LoVo (cell line): ENCODE data around the gene DNAJC17.

ENCODE experiments used
- DNase-seq: peaks from one replicate; pipeline ENCODE4 v3.0.0-alpha.2; 2016; ENCODE audit warnings: low spot score

DNAJC17 gene

GRCh38 chr15:40807028-40807887, at the start of gene DNAJC17, which contains the start of gene ZFYVE19:
DNAJC17 (minus strand) TSS chr15:40807473; CDS start chr15:40807446, 27 bp downstream.
ZFYVE19 (plus strand) TSS chr15:40807089; CDS start chr15:40807590, 501 bp downstream.
- DNase-seq: peak; percentile 99

GRCh38 chr15:40856746-40857145, 49.5 kb upstream of the DNAJC17 start:
- no peak for DNase-seq

- DNase-seq: no peak
Measured at GRCh38 chr15:40855706-40856234, 48.5 kb upstream of the DNAJC17 start.

GRCh38 chr15:40854161-40854560, 46.9 kb upstream of the DNAJC17 start:
- DNase-seq: no peak

GRCh38 chr15:40853241-40853890, 46.1 kb upstream of the DNAJC17 start:
- DNase-seq: no peak

GRCh38 chr15:40852529-40852928, 45.3 kb upstream of the DNAJC17 start:
- DNase-seq: no peak

GRCh38 chr15:40850576-40851112, 43.4 kb upstream of the DNAJC17 start:
- no peak for DNase-seq

- peak; percentile 57 for DNase-seq
Measured at GRCh38 chr15:40847223-40847961, 40.1 kb upstream of the DNAJC17 start.

GRCh38 chr15:40846841-40847222, 39.6 kb upstream of the DNAJC17 start:
- no peak for DNase-seq

- DNase-seq: peak; percentile 94
Measured at GRCh38 chr15:40845511-40846284, 38.4 kb upstream of the DNAJC17 start.

- no peak for DNase-seq
Measured at GRCh38 chr15:40845036-40845435, 37.8 kb upstream of the DNAJC17 start.

- no peak for DNase-seq
Measured at GRCh38 chr15:40844696-40845030, 37.4 kb upstream of the DNAJC17 start.

- DNase-seq: peak; percentile 78
Measured at GRCh38 chr15:40843885-40844695, 36.8 kb upstream of the DNAJC17 start, which contains the start of gene SPINT1. SPINT1 (plus strand) TSS chr15:40844048; CDS start chr15:40844555, 507 bp downstream.

- no peak for DNase-seq
Measured at GRCh38 chr15:40843261-40843884, 36.1 kb upstream of the DNAJC17 start.

- no peak for DNase-seq
Measured at GRCh38 chr15:40841741-40842140, 34.5 kb upstream of the DNAJC17 start.

- DNase-seq: no peak
Measured at GRCh38 chr15:40838756-40839155, 31.5 kb upstream of the DNAJC17 start.

- DNase-seq: no peak
Measured at GRCh38 chr15:40836020-40836419, 28.7 kb upstream of the DNAJC17 start.

- DNase-seq: no peak
Measured at GRCh38 chr15:40832903-40833302, 25.6 kb upstream of the DNAJC17 start.

- no peak for DNase-seq
Measured at GRCh38 chr15:40831861-40832260, 24.6 kb upstream of the DNAJC17 start.

GRCh38 chr15:40830884-40831283, 23.6 kb upstream of the DNAJC17 start:
- no peak for DNase-seq
